Smooth muscle cell of bladder (primary cell): ENCODE measurements around the gene ZBTB40. TPM values are rescaled to one million over a fixed set of nuclear protein-coding genes. Genes with fewer than 3 reads are reported as not detected.

Experiments used
- total RNA-seq: library from RNA; depleted of rRNA; stranded (reverse); fragments of >200 nt; gene quantifications from 2 replicates; pipeline ENCODE4 v1.2.3, GENCODE V29; 2014

The ZBTB40 gene, protein sequence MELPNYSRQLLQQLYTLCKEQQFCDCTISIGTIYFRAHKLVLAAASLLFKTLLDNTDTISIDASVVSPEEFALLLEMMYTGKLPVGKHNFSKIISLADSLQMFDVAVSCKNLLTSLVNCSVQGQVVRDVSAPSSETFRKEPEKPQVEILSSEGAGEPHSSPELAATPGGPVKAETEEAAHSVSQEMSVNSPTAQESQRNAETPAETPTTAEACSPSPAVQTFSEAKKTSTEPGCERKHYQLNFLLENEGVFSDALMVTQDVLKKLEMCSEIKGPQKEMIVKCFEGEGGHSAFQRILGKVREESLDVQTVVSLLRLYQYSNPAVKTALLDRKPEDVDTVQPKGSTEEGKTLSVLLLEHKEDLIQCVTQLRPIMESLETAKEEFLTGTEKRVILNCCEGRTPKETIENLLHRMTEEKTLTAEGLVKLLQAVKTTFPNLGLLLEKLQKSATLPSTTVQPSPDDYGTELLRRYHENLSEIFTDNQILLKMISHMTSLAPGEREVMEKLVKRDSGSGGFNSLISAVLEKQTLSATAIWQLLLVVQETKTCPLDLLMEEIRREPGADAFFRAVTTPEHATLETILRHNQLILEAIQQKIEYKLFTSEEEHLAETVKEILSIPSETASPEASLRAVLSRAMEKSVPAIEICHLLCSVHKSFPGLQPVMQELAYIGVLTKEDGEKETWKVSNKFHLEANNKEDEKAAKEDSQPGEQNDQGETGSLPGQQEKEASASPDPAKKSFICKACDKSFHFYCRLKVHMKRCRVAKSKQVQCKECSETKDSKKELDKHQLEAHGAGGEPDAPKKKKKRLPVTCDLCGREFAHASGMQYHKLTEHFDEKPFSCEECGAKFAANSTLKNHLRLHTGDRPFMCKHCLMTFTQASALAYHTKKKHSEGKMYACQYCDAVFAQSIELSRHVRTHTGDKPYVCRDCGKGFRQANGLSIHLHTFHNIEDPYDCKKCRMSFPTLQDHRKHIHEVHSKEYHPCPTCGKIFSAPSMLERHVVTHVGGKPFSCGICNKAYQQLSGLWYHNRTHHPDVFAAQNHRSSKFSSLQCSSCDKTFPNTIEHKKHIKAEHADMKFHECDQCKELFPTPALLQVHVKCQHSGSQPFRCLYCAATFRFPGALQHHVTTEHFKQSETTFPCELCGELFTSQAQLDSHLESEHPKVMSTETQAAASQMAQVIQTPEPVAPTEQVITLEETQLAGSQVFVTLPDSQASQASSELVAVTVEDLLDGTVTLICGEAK
- total RNA-seq: 7.3 and 9.7 TPM in 2 replicates

GRCh38 chr1:22451702-22452480, at the start of gene ZBTB40:
TSS of gene ZBTB40 (plus strand) at chr1:22451851. CDS start at chr1:22489949, 38,098 bp downstream.

DNA sequence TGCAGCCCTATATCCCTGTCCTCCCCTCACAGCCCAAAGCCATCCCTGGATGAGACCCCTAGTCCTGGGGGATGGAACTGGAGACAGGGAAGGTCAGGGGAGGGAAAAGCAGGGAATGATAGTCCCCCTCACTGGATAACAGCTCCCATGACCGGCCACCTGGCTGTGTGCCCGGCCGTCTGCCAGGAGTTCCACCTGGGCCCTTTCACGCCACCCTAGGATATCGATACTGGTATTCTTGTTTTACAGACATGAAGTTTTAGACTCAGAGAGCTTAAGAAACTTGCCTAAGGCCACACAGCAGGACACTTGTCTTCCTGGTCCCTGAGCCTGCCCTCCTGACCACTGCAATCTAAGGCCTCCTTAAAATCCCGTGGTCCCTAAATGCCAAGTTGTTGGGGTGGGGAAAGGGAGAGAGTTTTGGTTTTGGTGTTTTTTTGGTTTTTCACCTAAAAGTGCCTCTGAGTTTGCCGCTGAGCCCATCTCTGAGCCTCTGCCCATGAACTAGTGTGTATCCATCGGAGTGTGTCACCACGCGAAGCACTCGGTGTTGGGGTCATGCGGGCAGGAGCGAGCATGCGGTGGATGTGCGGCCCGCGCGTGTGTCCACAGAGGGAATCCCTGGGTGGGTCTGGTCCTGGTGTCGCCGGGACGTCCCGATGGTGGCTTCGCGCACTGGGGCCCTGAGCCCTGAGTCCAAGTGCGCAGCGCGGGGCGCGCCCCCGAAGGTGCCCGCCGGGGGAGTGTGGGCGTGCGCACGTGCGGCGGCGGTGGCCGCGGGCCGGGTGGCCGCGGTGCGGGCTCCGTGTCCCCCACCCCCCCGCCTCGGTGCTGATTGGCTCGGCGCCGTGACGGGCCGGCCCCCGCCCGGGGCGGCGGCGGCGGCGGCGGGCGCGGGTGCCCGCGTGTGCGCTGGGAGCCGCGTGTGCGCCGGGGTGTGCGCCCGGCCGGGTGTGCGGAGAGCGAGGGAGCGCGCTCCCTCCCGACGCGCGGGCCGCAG, 111.2 kb downstream of the ZBTB40 start, which contains the start of gene EPHA8:
Gene EPHA8, plus strand, starts transcription at position 906 of the 1,000 bp plus-strand sequence. CDS start 147 bp downstream, outside the sequence.

Other genes with a start within 250 kb of the ZBTB40 start
- gene EPHA8, start 111.6 kb downstream of the ZBTB40 start, total RNA-seq: not detected in 2 replicates
- gene C1QA, start 184.8 kb downstream of the ZBTB40 start, total RNA-seq: not detected in 2 replicates
- gene C1QC, start 191.8 kb downstream of the ZBTB40 start, total RNA-seq: 0.14 TPM in 1 of 2 replicates, not detected in the other
- gene C1QB, start 201.4 kb downstream of the ZBTB40 start, total RNA-seq: not detected in 2 replicates